Fibroblast of skin of right quadriceps (primary cell): Measurements from ENCODE around the gene NPAS1.

ENCODE experiments used
- DNase-seq: peaks from one replicate; pipeline ENCODE4 v3.0.0-alpha.2; 2013

Gene NPAS1

DNA sequence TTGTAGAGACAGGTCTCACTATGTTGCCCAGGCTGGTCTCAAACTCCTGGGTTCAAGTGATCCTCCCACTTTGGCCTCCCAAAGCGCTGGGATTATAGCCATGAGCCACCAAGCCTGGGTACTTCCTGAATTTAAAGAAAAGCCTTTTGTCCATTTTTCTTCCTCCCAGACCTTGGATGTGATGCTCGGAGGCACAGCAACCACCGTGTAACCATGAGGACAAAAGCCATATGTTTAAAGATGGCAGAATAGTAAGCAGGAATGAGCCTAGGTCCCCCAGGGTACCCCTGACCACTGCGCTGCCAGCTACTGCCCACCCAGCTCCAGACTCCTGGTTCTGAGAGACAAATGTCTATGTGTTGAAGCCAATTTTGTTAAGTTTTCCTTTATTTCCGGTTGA, 62.9 kb downstream of the NPAS1 start:
- DNase-seq, result no peak

DNA sequence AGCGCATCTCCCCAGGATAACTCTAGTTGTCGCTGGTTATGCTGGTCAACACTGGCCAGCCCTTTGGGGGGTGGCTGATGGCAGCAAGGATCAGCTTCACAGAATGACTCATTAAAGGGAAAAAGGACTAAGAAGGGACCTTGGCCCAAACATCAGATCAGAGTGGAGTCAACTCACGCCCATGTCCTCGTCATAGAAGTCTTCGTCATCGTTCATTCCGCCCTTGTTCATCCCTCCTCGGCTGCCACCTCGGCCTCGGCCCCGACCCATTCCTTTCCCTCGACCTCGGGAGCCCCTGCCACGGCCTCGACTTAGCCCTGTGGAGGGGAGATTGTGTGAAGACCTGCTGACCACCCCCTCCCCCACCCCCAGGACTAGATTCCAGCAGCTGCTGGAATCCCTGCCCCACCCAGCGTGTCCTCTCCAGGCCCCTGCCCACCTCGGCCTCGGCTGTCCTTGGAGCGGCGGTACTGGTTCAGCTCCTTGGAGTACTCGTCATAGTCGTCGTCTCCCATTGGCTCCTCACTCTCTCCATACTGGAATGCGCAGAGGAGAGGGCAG, 65.3 kb downstream of the NPAS1 start:
- DNase-seq, result no peak

DNA sequence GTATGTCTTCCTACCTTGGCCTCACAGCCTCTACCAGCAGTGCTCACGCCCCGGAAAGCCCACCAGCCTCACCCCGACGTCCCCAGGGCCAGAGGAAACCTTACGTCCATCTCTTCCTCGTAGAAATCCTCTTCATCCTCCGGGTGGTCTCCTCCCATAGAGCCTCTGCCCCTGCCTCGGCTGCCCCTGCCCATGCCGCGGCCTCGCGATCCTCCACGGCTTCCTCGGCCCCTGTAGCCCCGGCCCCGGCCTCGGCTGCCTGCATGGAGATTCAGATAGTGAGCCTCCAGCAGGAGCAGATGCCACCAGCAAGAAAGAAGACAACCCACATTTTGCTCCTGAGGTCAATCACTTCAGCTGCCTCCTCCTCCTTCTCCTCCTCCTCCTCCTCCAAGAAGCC, 66.6 kb downstream of the NPAS1 start:
- no peak for DNase-seq

DNA sequence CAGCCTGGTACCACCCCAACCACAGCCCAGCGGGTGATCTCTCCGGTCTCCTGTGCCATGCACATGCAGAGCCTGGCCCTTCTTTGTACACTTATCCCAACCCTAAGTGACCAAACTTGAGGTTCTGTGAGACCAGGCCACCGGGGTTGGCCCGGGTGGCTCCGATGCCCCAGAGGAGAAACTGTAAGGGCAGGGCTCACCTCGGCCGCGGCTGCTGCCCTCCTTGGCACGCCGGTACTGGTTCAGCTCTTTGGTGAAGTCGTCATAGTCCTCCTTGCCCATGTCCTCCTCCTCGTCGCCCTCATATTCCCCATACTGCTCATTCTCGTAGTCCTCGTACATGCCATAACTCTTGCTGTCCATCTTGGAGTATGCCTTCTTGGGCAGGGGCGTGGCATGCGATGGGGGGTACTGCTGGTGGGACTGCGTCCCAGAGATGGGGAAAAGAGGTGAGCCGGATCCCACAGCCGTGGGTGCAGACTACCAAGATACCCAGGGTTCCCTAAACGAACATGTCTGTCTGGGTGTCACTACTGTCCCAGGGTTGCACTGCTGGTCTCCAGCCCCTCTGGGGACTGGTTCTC, 70.2 kb downstream of the NPAS1 start:
- DNase-seq, result no peak

DNA sequence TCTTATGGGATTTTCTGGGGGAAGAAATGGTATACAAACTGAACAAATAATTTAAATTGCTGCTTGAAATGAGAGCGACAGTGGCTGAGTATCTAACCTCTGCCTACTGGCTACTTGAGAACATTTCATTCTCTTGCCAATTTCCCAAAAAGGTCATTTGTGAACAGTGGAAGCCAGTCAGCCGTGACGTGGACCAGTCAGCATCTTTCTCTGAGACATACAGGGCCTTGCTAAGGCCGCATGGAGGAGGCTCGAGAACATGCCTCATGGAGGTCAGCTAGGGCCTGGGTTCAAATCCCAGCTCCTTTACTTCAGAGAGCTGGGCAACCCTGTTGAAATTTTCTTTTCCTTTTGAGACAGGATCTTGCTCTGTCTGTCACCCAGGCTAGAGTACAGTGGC, 73.6 kb downstream of the NPAS1 start:
- no peak for DNase-seq

DNA sequence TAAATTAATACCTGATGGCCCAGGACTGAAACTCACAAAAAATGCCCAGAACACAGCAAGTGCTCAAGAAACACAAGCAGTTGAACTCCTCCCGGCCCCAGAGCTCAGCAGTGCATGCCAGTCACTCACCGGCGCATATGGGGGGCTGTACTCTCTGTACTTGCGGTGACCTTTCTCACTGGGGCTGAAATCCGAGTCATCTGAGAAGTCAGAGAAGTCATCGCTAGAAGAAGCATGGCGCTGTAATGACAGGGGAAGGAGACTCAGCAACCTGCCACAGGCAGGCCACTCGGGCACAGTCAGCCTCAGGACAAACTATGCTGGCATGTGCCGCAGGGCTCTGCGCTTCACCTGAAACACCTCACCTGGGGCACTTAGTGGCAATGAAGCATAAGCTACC, 74.2 kb downstream of the NPAS1 start:
- DNase-seq, result no peak

DNA sequence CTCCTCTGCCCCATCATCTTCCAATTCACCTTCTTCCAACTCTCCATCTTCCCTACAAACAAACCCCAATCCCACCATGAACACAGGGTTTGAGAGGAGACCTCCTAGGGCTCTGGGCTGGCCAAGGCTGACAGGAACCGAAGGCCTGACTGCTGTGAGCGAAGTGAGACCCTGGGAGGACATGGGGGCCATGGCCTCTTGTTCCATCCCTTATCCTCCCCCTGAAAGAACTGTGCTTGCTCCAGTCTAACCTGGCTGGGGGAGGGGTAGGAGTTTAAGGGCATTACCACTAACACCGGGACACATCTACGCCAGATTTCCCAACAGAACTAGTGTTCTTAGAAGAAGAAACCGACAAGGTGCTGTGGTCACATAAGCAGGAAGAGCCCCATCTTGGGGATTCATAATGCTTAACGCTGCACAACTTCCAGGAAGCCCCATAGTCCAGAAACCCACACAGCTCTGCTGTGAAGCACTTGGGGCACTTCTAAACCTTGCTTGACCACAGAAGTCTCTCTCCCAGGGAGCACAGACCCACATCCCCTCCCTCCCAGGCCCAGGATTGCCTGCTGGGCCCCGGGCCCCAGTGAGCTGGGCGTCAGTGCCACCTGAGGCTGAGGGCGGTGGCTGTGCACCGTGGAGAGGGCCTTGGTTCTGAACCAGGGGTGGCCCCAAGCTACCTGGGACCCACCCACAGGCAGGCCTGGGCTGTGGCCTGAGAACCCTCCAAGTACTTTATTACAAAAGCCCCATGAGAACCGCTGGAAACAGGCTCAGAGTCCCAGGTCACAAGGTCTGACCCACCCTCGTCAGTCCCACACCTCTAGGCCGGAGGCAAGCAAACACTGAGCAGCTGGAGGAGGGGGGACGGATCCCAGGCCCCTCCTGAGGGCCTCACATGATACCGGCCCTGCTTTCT, 75.2 kb downstream of the NPAS1 start:
- no peak for DNase-seq
